HG03097 (cell line): Measurements from ENCODE around the gene PHIP.
"Not testable (repeated sequence)": the region's sequence is repeated elsewhere in the genome, so short reads cannot be mapped to it uniquely, and the experiment has no call there.

ENCODE experiments used
- ATAC-seq: cut with Tn5 transposase; IDR thresholded peaks from one replicate; pipeline ENCODE4 v1.9.1; 2021; ENCODE audit not compliant: unreplicated experiment, low FRiP score

The PHIP gene

DNA sequence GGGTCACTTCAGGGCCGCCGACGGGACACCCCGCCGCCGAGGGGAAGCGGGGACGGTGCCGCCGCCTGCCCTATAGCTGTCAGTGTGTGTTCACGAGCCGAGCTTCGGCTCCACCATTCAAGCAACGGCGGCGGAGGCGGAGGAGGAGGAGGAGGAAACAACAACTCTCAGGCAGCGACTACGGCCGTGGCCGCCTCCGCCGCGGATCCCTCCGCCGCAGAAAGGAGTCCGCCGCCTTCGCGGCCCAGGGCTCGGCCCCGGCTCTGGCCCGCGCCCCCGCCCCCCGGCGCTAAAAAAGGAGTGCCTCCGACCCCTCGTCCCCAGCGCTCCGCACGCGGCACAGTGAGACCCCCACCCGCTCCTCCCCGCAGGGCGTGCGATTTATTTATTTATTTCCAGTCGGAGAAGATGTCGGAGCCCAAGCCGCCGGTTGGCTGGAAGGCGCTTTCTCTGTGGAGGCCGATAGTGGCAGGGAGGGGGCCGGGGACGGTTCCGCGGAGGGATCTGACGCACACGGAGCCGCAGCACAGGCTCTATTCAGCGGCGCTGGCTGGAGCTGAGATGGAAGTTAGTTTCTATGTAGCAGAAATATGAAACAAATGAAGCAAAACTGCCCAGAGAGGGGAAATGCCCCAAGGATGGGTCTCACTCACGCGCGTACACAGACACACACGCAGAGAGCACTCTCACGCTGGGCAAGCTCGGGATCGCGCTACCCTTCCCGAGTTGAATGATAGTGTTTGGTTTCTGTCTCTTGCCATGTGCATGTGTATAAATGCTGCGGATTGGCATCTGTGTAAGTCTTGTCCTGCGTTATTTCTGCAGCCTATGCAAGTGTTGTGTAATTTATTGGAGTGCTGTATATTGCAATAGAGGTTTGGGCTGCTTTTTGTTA, at the start of gene PHIP:
Gene PHIP, minus strand, starts transcription at position 180 of the 895 bp plus-strand sequence. CDS start 186 bp downstream, outside the sequence.
- ATAC-seq: peak; percentile 64

DNA sequence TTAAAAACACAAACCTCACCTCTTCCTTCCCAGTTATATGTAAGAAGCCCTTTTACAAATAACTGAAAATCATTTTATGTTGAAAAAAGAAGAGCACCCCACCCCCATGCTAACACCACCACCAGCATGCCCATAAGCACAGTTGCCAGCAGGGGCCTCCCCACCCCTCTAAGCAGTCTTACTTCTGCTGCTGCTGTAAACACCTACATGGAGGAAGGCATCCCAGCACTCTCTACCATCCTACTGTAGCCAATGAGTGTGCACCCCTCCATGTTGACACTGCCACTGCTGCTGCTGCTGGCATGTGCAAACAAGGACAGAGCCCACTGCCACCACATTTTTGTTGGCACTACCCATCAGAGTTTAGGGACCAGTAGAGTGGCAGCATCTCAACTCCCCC, 49.6 kb upstream of the PHIP start:
- no peak for ATAC-seq

DNA sequence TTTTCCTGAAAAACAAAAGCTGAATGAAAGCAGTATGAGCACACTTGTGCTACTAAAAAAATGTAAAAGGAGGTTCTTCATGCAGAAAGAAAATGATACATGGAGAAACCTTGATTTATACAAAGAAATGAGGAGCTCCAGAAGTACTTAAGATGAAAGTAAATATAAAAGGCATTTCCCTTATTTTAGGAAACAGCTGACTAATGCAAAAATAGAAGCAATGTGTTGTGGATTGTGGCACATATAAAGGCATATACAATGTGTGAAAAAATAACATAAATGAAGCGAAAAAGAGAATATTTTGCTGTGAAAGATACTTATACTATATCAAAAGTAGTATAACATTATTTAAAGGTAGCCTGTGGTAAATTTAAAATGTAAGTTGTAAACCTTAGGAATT, 41.2 kb upstream of the PHIP start:
- no peak for ATAC-seq

DNA sequence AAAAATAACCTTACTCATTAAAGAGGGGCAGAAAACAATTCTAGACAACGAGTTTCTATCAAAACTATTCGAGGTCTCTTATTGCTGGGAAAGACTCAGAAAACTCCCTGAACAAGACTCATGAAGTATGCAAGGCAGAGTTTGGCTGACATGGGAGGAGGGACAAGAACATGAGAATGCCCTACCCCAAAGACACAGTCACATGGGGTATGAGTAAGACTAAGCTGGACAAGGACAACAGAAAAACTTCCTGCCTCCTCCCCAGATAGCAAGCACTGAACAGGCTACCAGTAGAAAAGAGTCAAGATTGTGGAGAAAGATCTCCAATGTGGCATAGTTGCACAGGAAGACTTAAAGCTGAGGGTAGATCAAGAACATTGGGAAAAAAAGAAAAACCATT, 39.7 kb upstream of the PHIP start:
- no peak for ATAC-seq

GRCh38 chr6:79115553-79116182, 37.6 kb upstream of the PHIP start:
- ATAC-seq: no peak

- ATAC-seq: no peak
Measured at GRCh38 chr6:79111549-79111948, 33.5 kb upstream of the PHIP start.

GRCh38 chr6:79101164-79101563, 23.1 kb upstream of the PHIP start:
- no peak for ATAC-seq

- ATAC-seq: no peak
Measured at GRCh38 chr6:79100304-79100703, 22.2 kb upstream of the PHIP start.

- no peak for ATAC-seq
Measured at GRCh38 chr6:79094938-79095337, 16.9 kb upstream of the PHIP start.

DNA sequence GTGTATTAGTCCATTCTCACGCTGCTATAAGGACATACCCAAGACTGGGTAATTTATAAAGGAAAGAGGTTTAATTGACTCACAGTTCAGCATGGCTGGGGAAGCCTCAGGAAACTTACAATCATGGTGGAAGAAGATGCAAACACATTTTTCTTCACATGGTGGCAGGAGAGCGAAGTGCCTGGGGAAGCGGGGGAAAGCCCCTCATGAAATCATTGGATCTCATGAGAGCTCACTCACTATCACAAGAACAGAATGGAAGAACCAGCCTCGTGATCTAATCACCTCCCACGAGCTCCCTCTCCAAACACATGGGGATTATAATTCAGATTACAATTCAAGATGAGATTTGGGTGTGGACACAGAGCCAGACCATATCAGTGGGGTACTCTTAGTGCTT, 13.7 kb upstream of the PHIP start:
- not testable (repeated sequence) for ATAC-seq

GRCh38 chr6:79089552-79090404, 11.7 kb upstream of the PHIP start:
- ATAC-seq: no peak

DNA sequence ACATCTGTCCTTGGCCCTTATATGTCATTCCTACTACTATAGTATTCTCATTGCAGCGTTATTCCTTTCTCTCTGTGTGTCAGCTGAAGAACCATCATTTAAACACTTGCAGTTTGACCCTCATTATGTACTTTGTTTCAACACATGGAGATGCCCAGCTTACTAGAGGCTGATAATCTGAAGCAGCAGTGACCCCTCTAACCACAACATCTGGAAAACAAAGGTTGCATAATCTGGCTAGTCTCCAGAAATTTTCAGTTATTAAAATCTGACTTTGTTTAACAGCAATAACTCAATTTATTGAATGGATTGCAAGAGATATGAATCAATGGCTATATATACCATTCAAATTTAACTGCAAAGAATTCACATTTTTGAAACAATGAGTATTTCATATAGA, 6.6 kb upstream of the PHIP start:
- ATAC-seq: no peak

DNA sequence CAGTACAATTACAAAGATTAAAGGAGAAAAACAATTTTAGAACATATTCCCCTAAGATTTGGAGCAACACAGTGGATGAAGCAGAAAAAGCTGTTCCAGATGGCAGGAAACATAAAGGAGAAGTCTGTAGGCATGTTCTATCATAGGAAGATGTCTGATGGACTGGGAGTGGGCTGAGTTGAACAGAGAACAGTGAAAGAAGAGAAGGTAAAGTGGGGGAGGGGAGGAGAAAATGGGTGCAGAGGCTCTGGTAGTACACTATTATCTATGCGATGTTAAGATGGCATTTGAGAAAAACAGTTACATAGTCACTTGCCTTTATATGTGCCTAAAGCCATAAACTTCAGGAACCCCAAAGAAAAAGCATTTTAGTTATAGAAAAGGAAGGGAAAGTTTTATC, 4.2 kb upstream of the PHIP start:
- ATAC-seq: no peak

DNA sequence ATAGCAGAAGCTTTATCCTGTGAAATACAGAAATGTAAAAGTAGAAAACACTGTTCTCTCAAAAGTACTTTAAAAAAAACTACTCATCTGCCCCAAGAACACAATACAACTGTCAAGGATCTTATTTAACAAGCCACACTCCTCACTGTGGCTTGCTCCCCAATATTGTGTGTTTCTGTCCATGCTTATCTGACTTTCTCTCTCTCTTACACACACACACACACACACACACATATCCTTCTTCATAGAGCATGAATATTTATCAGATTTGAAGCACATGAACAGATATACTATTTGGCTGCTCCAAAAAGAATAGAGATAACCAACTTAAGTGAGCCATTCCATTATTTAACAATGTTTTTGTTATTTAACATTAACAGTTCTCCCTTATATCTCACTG, 3.6 kb upstream of the PHIP start:
- no peak for ATAC-seq

DNA sequence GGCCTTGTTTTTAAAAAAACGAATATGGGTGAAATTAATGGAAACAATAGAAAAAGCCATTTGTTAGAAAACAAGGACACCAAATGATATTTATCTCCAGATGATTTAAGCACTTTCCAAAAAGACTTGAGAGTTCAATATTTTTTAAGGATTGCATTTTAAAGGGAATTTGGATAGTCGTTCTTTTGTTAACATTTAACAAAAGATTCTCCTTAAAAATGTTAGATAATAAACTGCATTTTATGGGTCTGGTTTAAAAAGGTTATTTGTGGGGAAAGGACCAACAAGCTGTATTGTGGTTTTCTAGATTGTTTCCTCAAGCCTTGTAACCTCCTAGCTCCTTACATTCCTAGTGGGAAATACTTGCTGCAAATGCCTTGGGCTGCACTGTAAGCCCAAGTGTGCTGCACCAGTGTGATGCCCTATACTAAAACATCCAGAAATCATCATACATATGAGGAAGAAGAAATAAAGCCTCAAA, 1.5 kb upstream of the PHIP start:
- no peak for ATAC-seq

DNA sequence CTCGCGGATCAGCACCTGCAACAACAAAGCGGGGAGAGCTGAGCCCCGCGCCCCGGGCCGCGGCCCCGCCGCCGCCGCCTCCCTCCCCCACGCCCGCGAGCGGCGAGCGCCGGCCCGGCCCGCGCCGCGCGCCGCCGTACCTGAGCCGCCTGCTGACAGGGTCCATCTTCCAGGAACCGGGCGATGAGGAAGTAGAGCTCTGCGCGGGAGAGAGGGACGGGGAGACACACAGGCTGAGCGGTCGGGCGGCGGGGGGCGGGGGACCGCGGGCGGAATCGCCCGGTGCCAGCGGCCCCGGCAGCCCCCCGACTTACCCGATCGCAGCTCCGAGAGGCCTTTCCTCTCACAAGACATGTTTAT, 359 bp downstream of the PHIP start:
- ATAC-seq: peak; percentile 22

GRCh38 chr6:79076782-79077641, 1.0 kb downstream of the PHIP start:
- ATAC-seq: peak; percentile 53

DNA sequence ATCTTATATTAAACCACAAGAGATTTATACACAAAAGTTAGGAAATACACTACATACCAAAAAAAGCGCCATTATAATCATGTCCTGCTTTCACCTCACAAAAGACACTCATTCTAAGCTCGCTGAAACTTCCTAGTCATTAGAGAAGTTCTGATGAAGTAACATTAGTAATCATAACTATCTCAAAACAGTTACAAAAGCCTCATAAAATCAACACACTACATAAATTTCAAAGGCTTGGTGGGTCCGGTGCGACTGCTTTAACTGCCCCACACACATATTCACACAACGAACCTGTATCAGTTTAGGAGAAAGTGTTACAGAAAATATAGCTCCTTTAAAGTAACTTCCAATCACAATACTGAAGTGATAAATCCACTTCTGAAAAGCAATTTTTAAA, 1.9 kb downstream of the PHIP start:
- ATAC-seq: no peak

- no peak for ATAC-seq
Measured at GRCh38 chr6:79073888-79074287, 4.2 kb downstream of the PHIP start.

DNA sequence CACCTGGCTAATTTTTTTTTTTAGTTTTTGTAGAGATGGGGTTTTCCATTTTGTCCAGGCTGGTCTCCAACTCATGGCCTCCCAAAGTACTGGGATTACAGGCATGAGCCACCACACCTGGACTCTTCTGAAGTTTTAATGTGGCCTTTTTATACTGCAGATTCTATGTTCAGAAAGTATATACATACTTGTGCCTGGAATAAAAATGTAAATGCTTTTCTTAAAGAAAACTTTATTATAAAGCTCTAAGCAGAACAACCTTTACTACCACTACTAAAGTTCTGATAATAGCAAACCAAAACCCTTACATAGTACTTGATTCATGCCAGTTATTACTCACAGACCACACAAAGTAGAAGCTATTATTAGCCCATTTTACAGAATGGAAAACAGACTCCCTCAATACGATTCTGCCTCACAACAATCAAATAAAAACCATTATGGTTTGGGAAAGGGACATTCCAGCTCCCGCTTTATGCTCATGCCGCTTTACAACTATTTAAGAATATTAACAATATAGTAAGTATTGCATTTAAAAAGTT, 5.3 kb downstream of the PHIP start:
- ATAC-seq: no peak
